Epidermal melanocyte (primary cell): Measurements from ENCODE around the gene RETN.
"Not testable (repeated sequence)": the region's sequence is repeated elsewhere in the genome, so short reads cannot be mapped to it uniquely, and the experiment has no call there.

ENCODE experiments used
- DNase-seq: peaks from one replicate; pipeline ENCODE4 v3.0.0; 2011; ENCODE audit warnings: low spot score; ENCODE audit not compliant: insufficient read length

Gene RETN

GRCh38 chr19:7637374-7638256 is 31.2 kb upstream of the RETN start:
- no peak for DNase-seq

- DNase-seq: no peak
Observed at GRCh38 chr19:7638802-7639465, 29.9 kb upstream of the RETN start.

- DNase-seq: no peak
Observed at GRCh38 chr19:7639863-7640348, 28.9 kb upstream of the RETN start.

- DNase-seq: no peak
Observed at GRCh38 chr19:7640803-7641202, 28.0 kb upstream of the RETN start.

DNA sequence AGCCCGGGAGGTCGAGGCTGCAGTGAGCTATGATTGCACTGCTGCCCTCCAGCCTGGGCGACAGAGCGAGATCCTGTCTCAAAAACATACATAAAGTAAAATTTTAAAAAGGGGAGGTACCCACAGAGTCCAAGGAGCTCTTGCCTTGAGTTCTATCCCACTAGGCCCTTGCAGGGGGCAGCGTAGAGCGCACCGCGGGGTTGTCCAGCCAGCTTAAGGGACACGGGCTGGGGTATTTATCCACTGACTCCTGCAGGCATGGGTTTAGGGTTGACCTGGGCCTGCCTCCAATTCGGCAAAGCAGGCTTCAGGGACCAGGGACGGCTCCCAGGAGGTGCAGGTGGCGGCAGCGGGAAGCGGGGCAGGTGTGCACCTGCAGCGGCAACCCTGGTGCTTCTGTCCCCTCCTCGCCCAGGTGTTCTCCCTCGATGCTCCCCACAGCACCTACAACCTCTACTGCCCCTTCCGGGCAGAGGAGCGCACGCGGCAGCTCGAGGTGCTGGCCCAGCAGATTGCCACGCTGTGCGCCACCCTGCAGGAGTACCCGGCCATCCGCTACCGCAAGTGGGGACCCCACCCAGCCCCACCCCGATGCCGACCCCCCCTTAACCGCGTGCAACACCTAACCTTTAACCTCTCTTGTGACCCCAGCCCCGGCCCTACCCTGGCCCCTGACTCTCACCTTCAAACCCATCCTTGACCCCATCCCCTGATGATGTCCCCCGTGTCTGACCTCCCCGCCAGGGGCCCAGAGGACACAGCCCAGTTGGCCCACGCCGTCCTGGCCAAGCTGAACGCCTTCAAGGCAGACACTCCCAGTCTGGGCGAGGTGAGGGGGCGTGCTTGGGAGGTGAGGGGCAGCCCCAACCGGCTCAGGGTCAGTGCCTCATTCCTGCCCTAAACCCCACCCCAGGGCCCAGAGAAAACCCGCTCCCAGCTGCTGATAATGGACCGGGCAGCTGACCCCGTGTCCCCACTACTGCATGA is 27.3 kb upstream of the RETN start:
- DNase-seq: no peak

DNA sequence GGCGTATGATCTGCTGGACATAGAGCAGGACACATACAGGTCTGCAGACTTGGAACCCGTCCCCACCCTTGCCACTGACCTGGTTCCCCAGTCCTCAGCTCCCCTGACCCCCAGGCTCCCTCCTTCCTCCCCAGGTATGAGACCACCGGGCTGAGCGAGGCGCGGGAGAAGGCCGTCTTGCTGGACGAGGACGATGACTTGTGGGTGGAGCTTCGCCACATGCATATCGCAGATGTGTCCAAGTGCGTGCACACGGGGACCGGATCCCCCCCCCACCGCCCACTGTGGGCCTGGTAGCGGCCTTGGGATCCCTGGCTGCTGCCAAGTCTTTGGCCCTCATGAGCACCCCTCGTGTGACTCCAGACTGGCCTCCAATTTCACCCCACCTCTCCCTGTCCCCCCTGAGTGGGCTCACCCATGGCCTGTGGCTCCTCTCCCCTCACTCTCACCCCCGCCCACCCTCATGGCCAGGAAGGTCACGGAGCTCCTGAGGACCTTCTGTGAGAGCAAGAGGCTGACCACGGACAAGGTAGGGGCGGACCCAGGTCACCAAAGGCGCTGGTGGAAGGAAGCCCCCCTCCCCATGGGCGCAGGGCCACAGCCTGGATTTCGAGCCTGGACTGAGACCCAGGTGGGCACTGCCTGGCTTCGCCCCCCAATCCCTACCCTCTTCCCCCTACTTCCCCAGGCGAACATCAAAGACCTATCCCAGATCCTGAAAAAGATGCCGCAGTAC is 26.4 kb upstream of the RETN start:
- DNase-seq: no peak

DNA sequence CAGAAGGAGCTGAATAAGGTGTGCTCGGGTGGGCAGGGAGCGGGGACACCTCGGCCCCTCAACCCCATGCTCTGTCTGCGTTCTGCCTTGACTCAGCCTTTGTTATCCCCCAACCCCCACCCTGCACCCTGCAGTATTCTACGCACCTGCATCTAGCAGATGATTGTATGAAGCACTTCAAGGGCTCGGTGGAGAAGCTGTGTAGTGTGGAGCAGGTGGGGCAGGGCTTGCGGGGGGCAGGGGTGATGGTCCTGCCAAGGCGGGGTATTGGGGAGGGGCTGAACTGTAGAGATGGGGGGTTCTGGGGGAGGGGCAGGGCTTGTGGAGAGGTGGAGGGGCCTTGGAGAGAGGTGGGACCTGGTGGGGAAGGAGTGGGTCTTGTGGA is 25.8 kb upstream of the RETN start:
- no peak for DNase-seq

GRCh38 chr19:7643629-7644549 is 25.0 kb upstream of the RETN start:
- DNase-seq: not testable (repeated sequence)

DNA sequence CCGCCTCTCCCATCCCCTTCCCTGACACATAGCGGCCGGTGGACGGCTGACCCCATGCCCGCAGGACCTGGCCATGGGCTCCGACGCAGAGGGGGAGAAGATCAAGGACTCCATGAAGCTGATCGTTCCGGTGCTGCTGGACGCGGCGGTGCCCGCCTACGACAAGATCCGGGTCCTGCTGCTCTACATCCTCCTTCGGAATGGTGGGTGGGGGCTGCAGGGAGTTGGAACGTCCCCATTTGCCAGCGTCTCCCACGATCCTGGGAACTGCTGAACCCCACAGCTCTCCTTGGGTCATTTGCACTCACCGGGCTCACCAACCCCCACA is 24.3 kb upstream of the RETN start:
- no peak for DNase-seq

DNA sequence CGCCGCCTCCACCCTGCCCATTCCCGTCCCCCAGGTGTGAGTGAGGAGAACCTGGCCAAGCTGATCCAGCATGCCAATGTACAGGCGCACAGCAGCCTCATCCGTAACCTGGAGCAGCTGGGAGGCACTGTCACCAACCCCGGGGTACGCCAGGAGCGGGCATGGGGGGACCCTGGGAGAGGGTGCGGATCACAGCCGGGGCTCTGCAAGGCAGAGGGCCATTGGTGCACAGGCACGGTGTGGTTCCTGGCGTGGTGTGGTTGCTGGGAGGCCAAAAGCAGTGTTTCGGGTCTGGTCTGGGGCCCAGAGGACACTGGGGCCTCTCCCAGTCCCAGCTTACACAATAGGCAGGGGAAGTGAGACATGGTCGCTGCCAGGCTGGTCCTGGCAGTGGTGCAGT is 23.7 kb upstream of the RETN start:
- no peak for DNase-seq

- no peak for DNase-seq
Observed at GRCh38 chr19:7645656-7646425, 23.0 kb upstream of the RETN start.

DNA sequence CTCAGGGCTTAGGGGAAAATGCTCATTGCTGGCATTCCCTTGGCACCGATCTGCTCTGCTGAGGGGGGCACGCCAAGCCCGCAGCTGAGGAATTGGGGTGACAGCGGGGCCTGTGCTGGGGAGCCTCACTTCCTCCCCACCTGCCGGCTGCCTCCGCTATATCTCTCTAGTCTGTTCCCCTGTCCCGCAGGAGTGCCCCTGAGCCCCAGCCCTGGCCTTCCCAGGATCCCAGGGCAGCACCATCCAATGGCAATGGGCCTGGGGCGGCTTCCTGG is 22.5 kb upstream of the RETN start:
- DNase-seq: no peak

DNA sequence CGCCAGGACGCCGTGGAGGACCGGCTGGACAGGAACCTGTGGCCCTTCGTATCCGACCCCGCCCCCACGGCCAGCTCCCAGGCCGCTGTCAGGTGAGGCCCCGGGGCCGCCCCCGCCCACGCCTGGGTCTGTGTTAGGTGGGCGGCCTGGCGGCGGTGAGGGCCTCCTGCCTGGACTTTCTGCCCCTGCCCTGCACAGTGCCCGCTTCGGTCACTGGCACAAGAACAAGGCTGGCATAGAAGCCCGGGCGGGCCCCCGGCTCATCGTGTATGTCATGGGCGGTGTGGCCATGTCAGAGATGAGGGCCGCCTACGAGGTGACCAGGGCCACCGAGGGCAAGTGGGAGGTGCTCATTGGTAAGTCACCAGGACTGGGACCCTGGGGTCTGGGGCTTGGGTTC is 21.7 kb upstream of the RETN start:
- no peak for DNase-seq

- DNase-seq: no peak
Observed at GRCh38 chr19:7648265-7649014, 20.4 kb upstream of the RETN start.

DNA sequence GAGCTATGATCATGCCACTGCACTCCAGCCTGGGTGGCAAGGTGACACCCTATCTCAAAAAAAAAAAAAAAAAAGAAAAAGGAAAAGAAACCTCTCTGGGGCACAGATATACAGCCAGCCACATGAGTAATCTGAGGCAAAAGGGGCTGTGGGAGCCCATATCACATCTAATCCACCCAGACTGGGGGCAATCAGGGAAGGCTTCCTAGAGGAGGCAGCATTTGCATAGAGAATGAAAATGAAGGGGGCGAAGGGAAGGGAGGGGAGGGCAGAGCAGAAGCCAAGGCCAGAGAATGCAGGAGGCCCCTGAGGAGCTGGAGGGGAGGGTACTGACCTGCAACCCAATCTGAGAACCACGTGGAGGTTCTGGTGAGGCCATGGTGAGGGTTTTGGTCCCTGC is 18.7 kb upstream of the RETN start:
- no peak for DNase-seq

- peak; percentile 91 for DNase-seq
Observed at GRCh38 chr19:7652061-7652641, 16.7 kb upstream of the RETN start.

DNA sequence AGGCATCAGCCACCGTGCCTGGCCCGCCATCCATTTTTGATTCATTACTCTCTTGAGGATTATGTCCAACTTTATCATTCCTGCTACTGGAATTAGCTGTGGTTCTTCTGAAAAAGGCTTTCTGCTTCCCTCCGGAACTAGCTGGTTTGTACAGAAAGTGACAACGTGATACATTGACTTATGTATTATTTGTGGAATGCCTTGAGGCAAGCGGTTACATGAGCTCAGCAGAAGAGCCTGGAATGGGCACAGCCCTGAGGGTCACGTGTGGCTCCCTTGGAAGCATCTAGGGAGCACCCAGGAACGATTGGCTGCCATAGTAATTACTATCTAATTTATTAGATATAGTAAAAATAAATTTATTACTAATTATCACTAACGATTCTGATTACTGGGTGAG is 14.4 kb upstream of the RETN start:
- DNase-seq: peak; percentile 67

GRCh38 chr19:7655581-7655980 is 13.3 kb upstream of the RETN start:
- no peak for DNase-seq
